Fibroblast of lung (primary cell): Measurements from ENCODE around the gene UCKL1. TPM values are rescaled to one million over a fixed set of nuclear protein-coding genes. Genes with fewer than 3 reads are reported as not detected.

Experiments used
- DNase-seq, 2 donors: peaks; one replicate each; pipeline versions ENCODE4 v3.0.0 to v3.0.0-alpha.2; 2010; ENCODE audit warnings: low read depth in 2 of 2
- H2AFZ ChIP-seq: 2 replicates; pipeline ENCODE4 v1.5.1; 2012; ENCODE audit warnings: low read length, control low read depth, inconsistent platforms
- H3K27ac ChIP-seq: 2 replicates; pipeline ENCODE4 v1.5.1; 2011; ENCODE audit warnings: low read length, control low read depth; ENCODE audit not compliant: insufficient read depth
- H3K27me3 ChIP-seq: 2 replicates; pipeline ENCODE4 v1.5.1; 2011; ENCODE audit warnings: mild to moderate bottlenecking, low read length; ENCODE audit not compliant: control insufficient read depth, insufficient read depth
- H3K36me3 ChIP-seq: 2 replicates; pipeline ENCODE4 v1.5.1; 2011; ENCODE audit warnings: low read length; ENCODE audit not compliant: control insufficient read depth, insufficient read depth
- H3K4me1 ChIP-seq: 2 replicates; pipeline ENCODE4 v1.5.1; 2011; ENCODE audit warnings: low read length; ENCODE audit not compliant: control insufficient read depth, insufficient read depth; ENCODE audit errors: extremely low read depth
- H3K4me2 ChIP-seq: 2 replicates; pipeline ENCODE4 v1.5.1; 2011; ENCODE audit warnings: low read length, control low read depth; ENCODE audit not compliant: insufficient read depth; ENCODE audit errors: extremely low read depth
- H3K4me3 ChIP-seq, 4 experiments: fragments of 200-600 bp in 1 of 4; sonication (generic) in 1 of 4; replicated peaks in 1 of 4; 2 replicates each; pipeline ENCODE4 v1.5.1; 2011 to 2016; ENCODE audit warnings: low read length in 4 of 4, low read depth in 3 of 4, mild to moderate bottlenecking in 3 of 4, control low read depth in 2 of 4, inconsistent platforms in 1 of 4, mixed read lengths in 1 of 4; ENCODE audit not compliant: insufficient read depth in 1 of 4; ENCODE audit errors: control extremely low read depth in 1 of 4
- H3K79me2 ChIP-seq: 2 replicates; pipeline ENCODE4 v1.5.1; 2012; ENCODE audit warnings: mild to moderate bottlenecking, low read length, inconsistent platforms; ENCODE audit not compliant: control insufficient read depth, insufficient read depth
- H3K9ac ChIP-seq: 2 replicates; pipeline ENCODE4 v1.5.1; 2011; ENCODE audit warnings: mild to moderate bottlenecking, low read length, control low read depth; ENCODE audit not compliant: insufficient read depth
- H3K9me3 ChIP-seq: 2 replicates; pipeline ENCODE4 v1.5.1; 2012; ENCODE audit warnings: low read depth, low read length; ENCODE audit not compliant: control insufficient read depth, insufficient read depth
- H4K20me1 ChIP-seq: 2 replicates; pipeline ENCODE4 v1.5.1; 2011; ENCODE audit warnings: low read length; ENCODE audit not compliant: control insufficient read depth, insufficient read depth; ENCODE audit errors: extremely low read depth
- EZH2 ChIP-seq: IDR thresholded peaks from 2 replicates; pipeline ENCODE4 v1.5.1; 2012; ENCODE audit warnings: low read length, control low read depth, mild to moderate bottlenecking; ENCODE audit errors: missing control alignments
- polyA plus RNA-seq, 2 donors: library from polyadenylated mRNA; depleted of rRNA in 1 of 2; stranded (reverse) in 1 of 2; unstranded in 1 of 2; fragments of >200 nt; gene quantifications; 2 replicates each; pipeline ENCODE4 v1.2.1, GENCODE V29; 2011 to 2012; ENCODE audit warnings: missing spikeins in 1 of 2
- total RNA-seq: library from RNA; depleted of rRNA; stranded (reverse); fragments of >200 nt; gene quantifications from 2 replicates; pipeline ENCODE4 v1.2.1, GENCODE V29; 2014
- TF ChIP-seq, protein P1 (sequence below), 2 donors: IDR thresholded peaks in 1 of 2; conservative IDR thresholded peaks in 1 of 2; 1 replicate in 1 of 2; 2 replicates in 1 of 2; pipeline ENCODE4 v1.5.1; 2011 to 2012; ENCODE audit warnings: low read length in 2 of 2, control low read depth in 1 of 2, inconsistent platforms in 1 of 2, low read depth in 1 of 2, mild to moderate bottlenecking in 1 of 2

UCKL1 gene
- total and polyA plus RNA-seq, 2 donors (not counting 1 experiment from before 2014, with no cell fraction given): 16.4 to 27.9 TPM

DNA sequence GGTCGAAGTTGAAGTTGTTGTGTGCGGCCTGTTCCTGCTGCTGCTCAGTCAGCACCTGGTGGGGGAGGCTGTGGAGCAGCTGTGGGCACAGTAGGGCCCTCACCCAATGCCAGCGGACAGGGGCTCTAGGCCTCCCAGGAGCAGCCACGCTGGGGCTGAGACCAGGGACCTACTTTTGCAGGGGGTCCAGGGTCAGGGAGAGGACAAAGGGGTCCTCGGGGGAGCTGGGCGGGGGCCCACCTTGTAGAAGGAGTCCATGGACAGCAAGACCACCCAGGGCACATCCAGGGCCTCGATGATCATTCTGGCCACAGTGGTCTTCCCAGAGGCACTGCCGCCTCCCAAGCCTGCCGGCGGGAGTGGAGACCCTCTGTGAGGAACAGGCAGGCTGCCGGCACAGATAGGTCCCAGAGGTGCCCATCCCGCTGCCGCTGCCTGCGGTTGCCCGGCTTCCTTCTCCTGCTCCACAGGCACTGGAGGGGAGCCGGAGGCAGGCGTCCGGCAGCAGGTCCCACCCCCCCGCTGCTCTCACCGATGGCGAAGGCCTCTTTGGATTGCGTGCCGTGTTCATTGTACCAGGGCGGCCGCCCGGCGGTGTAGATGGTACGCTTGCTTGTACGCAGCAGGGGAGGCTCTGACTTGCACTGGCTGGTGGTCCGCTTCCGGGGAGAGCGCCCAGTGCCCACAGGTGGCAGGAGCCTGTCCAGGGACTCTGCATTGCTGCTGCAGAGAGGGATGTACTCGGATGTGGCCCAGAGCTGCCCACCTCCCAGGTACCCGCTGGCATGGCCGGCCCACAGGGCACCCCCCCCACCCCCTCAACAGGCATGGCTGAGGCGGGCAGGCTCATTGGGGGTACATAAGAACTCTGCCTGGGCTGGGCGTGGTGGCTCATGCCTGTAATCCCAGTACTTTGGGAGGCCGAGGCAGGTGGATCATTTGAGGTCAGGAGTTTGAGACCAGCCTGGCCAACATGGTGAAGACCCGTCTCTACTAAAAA, 10.0 kb downstream of the UCKL1 start:
- H3K27me3 ChIP-seq: no peaks in the 10 kb centered on the region
- H3K9me3 ChIP-seq: no peaks in the 10 kb centered on the region
- peaks cover 26% of the 10 kb centered on the region for H3K4me1 ChIP-seq
- H3K4me3 ChIP-seq: no peak overlapping the region
- peaks cover 25% of the 10 kb centered on the region for H3K36me3 ChIP-seq
- H3K79me2 ChIP-seq: peaks cover 37% of the 10 kb centered on the region
- H3K27ac ChIP-seq: no peak overlapping the region
- no peak overlapping the region for H3K9ac ChIP-seq
- TF ChIP-seq, protein P1, sequence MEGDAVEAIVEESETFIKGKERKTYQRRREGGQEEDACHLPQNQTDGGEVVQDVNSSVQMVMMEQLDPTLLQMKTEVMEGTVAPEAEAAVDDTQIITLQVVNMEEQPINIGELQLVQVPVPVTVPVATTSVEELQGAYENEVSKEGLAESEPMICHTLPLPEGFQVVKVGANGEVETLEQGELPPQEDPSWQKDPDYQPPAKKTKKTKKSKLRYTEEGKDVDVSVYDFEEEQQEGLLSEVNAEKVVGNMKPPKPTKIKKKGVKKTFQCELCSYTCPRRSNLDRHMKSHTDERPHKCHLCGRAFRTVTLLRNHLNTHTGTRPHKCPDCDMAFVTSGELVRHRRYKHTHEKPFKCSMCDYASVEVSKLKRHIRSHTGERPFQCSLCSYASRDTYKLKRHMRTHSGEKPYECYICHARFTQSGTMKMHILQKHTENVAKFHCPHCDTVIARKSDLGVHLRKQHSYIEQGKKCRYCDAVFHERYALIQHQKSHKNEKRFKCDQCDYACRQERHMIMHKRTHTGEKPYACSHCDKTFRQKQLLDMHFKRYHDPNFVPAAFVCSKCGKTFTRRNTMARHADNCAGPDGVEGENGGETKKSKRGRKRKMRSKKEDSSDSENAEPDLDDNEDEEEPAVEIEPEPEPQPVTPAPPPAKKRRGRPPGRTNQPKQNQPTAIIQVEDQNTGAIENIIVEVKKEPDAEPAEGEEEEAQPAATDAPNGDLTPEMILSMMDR (conservative IDR thresholded peaks at IDR 0.05 in 1 of 2, IDR thresholded peaks at IDR 0.05 in 1 of 2; ENCODE audit: low read depth in 1 of 2, low read length in 2 of 2): no peak
- TF ChIP-seq EZH2: no peak
- H4K20me1 ChIP-seq: no peaks in the 10 kb centered on the region
- no peak overlapping the region for H2AFZ ChIP-seq
- no peak overlapping the region for H3K4me2 ChIP-seq
- no peak for DNase-seq

DNA sequence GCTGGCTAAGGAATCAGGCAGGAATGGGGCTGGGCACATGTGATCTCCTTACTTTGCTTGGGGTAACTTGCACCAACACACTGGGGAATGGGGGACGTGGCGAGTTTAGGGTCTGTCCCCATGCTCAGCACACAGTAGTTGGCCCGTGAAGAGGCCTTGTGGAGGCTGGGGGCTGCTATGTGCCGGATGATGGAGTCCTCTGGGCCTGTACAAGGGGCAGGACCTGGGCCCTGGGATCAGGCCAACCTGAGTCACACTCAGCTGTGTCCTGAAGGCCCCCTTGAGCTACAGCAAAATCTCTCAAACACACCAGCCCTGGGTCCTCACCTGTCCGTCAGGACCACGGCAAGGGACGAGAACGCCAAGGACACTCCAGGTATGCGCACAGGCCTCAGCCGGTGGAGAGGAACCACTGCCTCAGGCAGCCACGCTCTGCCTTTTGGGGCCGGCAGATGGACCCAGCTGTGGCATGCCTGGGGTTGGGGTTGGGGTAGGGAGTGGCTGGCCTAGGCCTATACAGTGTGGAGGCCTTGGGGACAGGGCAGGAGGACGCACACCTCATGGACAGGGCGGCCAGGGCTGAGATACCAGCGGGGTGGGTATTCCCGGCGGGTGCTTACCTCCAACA, 11.1 kb downstream of the UCKL1 start:
- H3K27ac ChIP-seq: no peak overlapping the region
- no peak overlapping the region for H3K4me3 ChIP-seq
- TF ChIP-seq EZH2: no peak
- TF ChIP-seq, protein P1 (conservative IDR thresholded peaks at IDR 0.05 in 1 of 2, IDR thresholded peaks at IDR 0.05 in 1 of 2; ENCODE audit: low read depth in 1 of 2, low read length in 2 of 2): no peak
- DNase-seq: no peak
- H4K20me1 ChIP-seq: no peaks in the 10 kb centered on the region
- no peak overlapping the region for H3K9ac ChIP-seq
- H3K36me3 ChIP-seq: peaks cover 34% of the 10 kb centered on the region
- no peaks in the 10 kb centered on the region for H3K9me3 ChIP-seq
- H2AFZ ChIP-seq: no peak overlapping the region
- H3K4me1 ChIP-seq: peaks cover 16% of the 10 kb centered on the region
- peaks cover 28% of the 10 kb centered on the region for H3K79me2 ChIP-seq
- no peaks in the 10 kb centered on the region for H3K27me3 ChIP-seq
- no peak overlapping the region for H3K4me2 ChIP-seq
